Choroid plexus epithelial cell (primary cell): ENCODE data around the gene PRODH2.

Experiments
- DNase-seq: peaks from one replicate; pipeline ENCODE4 v3.0.0-alpha.2; 2010; ENCODE audit warnings: low read depth
- H3K4me3 ChIP-seq: 2 replicates; pipeline ENCODE4 v1.5.1; 2011; ENCODE audit warnings: low read depth, mild to moderate bottlenecking, control low read depth, low read length, moderate library complexity
- CTCF ChIP-seq: conservative IDR thresholded peaks from 2 replicates; pipeline ENCODE4 v1.5.1; 2011; ENCODE audit warnings: low read depth, mild to moderate bottlenecking, control low read depth, inconsistent platforms, low read length, moderate library complexity

The PRODH2 gene

DNA sequence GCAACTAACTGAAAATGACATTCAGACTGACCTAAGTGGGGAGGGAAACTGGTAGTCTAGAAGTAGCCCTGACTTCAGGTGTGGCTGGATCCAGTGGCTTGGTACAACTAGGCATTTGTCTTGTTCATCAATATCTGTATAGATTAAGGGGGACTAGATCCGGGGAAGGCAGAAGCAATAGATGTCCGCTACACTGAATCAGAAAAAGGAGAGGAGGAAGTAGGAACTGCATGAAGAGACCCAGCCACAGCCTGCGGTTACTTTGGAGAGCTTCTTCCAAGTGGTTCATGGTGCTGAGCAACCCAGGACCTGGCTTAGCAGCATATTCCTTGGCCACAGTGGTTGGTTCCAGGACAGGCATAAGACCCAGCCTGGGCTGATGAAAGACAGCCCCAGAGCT lies 9.9 kb upstream of the PRODH2 start:
- DNase-seq = no peak

DNA sequence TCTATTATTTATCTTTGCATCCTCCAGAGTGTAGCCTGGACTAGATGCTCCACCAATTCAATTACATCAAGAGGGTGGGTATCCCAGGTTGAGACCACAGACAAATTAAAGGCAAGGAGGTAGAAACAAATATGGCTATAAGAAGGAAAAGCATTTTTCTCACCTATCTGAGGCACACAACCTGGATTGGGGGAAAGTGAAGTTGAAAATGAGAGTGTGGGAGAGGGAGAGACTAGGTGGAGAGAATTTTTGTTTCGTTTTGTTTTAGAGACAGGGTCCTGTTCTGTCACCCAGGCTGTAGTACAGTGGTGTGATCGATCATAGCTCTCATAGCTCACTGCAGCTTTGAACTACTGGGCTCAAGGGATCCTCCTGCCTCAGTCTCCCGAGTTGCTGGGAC lies 5.8 kb upstream of the PRODH2 start:
- no peak for DNase-seq
- no peak for TF ChIP-seq CTCF
- H3K4me3 ChIP-seq = no peak overlapping the region

More for the DNA sequence above, 9.9 kb upstream of the PRODH2 start:
- H3K4me3 ChIP-seq = no peak overlapping the region
- TF ChIP-seq CTCF = no peak

- H3K4me3 ChIP-seq = no peak overlapping the region
- no peak for DNase-seq
- no peak for TF ChIP-seq CTCF
Observed at GRCh38 chr19:35816846-35817245, 4.2 kb upstream of the PRODH2 start.

GRCh38 chr19:35816262-35816661 lies 3.6 kb upstream of the PRODH2 start:
- TF ChIP-seq CTCF = no peak

DNA sequence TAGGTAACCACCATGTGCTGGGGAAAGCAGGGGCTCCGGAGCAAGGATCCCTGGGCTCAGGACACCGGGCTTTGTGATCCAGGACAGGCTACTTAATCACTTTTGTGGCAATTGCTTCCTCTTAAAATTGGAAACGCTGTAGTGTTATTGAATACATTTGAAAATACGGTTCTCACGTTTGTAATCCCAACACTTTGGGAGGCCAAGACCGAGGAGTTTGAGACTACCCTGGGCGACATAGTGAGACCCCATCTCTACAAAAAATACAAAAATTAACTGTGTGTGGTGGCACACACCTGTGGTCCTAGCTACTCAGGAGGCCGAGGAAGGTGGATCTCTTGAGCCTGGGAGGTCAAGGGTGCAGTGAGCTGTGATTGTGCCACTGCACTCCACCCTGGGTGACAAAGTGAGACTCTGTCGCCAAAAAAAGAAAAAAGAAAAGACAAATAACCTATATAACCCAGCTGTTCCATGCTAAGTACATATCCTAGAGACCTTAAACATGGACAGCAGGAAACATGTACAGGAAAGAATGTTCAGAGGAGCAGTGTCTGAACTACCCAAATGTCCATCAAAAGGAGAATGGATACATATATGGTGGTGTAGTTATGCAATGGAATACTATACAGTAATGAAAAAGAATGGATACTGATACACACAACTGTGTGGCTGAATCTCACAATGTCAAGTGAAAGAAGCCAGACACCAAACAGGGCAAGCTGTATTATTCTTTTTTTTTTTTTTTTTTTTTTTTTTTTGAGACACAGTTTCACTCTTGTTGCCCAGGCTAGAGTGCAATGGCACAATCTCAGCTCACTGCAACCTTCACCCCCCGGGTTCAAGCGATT lies 622 bp upstream of the PRODH2 start:
- no peak overlapping the region for H3K4me3 ChIP-seq
- DNase-seq = no peak
- no peak for TF ChIP-seq CTCF

More at GRCh38 chr19:35816262-35816661, 3.6 kb upstream of the PRODH2 start:
- DNase-seq = no peak
- H3K4me3 ChIP-seq = no peak overlapping the region

DNA sequence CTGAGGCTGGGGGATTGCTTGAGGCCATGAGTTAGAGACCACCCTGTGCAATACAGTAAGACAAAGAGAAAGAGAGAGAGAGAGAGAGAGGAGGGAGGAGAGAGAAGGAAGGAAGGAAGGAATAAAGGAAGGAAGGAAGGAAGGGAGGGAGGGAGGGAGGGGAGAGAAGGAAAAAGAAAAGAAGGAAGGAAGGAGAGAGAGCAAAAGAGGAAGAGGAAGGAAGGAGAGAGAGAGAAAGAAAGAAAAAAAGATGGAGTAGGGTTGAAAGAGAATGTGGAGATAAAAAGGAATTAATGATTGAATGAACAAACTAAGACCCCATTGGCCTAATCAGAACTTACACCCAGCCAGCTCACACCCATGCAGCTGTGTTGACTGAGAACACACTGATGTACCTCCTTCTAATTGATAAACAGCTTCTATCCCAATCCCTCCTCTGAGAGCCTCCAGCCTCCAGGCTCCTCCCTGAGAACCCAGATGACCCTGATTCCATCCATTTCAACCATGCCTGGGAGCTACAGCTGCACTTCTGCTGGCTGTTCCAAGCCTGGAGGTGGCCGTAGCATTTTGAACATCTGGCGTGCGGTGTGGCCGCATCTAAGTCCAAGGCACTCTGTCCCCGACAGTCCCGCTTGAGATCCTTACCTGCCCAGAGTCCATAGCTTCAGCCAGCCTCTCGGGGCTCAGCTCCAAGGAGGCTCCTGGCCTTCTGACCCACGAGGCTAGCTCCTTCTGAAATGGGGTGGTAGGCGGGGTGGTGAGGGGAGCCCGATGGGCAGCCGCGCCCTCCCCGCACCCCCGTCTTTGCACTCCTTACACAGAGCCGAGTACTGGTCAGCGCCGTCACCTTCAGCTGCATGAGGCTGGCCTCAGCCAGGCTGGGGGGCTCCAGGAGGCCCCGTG lies 1.1 kb downstream of the PRODH2 start:
- no peak for TF ChIP-seq CTCF
- H3K4me3 ChIP-seq = no peak overlapping the region
- DNase-seq = no peak
